GM23338 (cell line): ENCODE data around the gene CCDC102A. TPM values are rescaled to one million over a fixed set of nuclear protein-coding genes. Genes with fewer than 3 reads are reported as not detected.

Source experiments
- ATAC-seq: fragments of 200-7000 bp; cut with Tn5 transposase; 3 replicates; pipeline ENCODE4 v1.9.1; 2020
- DNase-seq: peaks from one replicate; pipeline ENCODE4 v3.0.0-alpha.2; 2015; ENCODE audit warnings: low spot score
- H2AFZ ChIP-seq: fragments of 200-600 bp; sonication (generic); 2 replicates; pipeline ENCODE4 v1.8.0; 2016; ENCODE audit warnings: antibody characterized with exemption, mild to moderate bottlenecking, moderate library complexity
- H3F3A ChIP-seq: fragments of 200-600 bp; sonication (generic); replicated peaks from 2 replicates; pipeline ENCODE4 v1.8.0; 2017; ENCODE audit warnings: antibody characterized with exemption, mixed run types, low read depth
- H3K27ac ChIP-seq: fragments of 200-600 bp; sonication (generic); 2 replicates; pipeline ENCODE4 v1.6.1; 2016; ENCODE audit warnings: low read depth
- H3K27me3 ChIP-seq: fragments of 200-600 bp; sonication (generic); 2 replicates; pipeline ENCODE4 v1.8.0; 2016; ENCODE audit warnings: mild to moderate bottlenecking, mixed run types, moderate library complexity; ENCODE audit not compliant: insufficient read depth
- H3K36me3 ChIP-seq: fragments of 200-600 bp; sonication (generic); 2 replicates; pipeline ENCODE4 v1.8.0; 2016; ENCODE audit warnings: mild to moderate bottlenecking; ENCODE audit not compliant: insufficient read depth
- H3K4me1 ChIP-seq: fragments of 200-600 bp; sonication (generic); 2 replicates; pipeline ENCODE4 v1.8.0; 2016; ENCODE audit warnings: mild to moderate bottlenecking, moderate library complexity; ENCODE audit not compliant: insufficient read depth
- H3K4me2 ChIP-seq: fragments of 200-600 bp; sonication (generic); 2 replicates; pipeline ENCODE4 v1.7.1; 2017; ENCODE audit warnings: mixed run types
- H3K4me3 ChIP-seq: fragments of 200-600 bp; sonication (generic); 2 replicates; pipeline ENCODE4 v1.6.1; 2016; ENCODE audit warnings: mixed run types
- H3K79me2 ChIP-seq: fragments of 200-600 bp; sonication (generic); replicated peaks from 2 replicates; pipeline ENCODE4 v1.8.0; 2017; ENCODE audit warnings: mild to moderate bottlenecking; ENCODE audit not compliant: insufficient read depth
- H3K9me2 ChIP-seq: fragments of 200-600 bp; sonication (generic); 2 replicates; pipeline ENCODE4 v1.8.0; 2017; ENCODE audit not compliant: insufficient read depth
- H4K20me1 ChIP-seq: fragments of 200-600 bp; sonication (generic); replicated peaks from 2 replicates; pipeline ENCODE4 v1.8.0; 2017; ENCODE audit warnings: mild to moderate bottlenecking; ENCODE audit not compliant: insufficient read depth
- H3K27ac Mint-ChIP-seq: 2 replicates; pipeline ENCODE4 v1.8.0; 2020; ENCODE audit warnings: inconsistent platforms, mild to moderate bottlenecking, moderate library complexity, mixed read lengths
- H3K27me3 Mint-ChIP-seq: 3 replicates; pipeline ENCODE4 v1.8.0; 2022; ENCODE audit warnings: low read depth, mild to moderate bottlenecking, moderate library complexity, mixed read lengths, inconsistent platforms; ENCODE audit not compliant: insufficient read depth, poor library complexity
- H3K36me3 Mint-ChIP-seq: 3 replicates; pipeline ENCODE4 v1.8.0; 2021; ENCODE audit warnings: low read depth, mild to moderate bottlenecking, inconsistent platforms, moderate library complexity, mixed read lengths
- H3K4me1 Mint-ChIP-seq: 3 replicates; pipeline ENCODE4 v1.8.0; 2020; ENCODE audit warnings: mild to moderate bottlenecking, inconsistent platforms, mixed read lengths
- H3K4me3 Mint-ChIP-seq: 3 replicates; pipeline ENCODE4 v1.8.0; 2021; ENCODE audit warnings: moderate library complexity, mild to moderate bottlenecking, inconsistent platforms, mixed read lengths
- H3K9me3 Mint-ChIP-seq: 3 replicates; pipeline ENCODE4 v1.8.0; 2020; ENCODE audit warnings: moderate library complexity, mild to moderate bottlenecking, inconsistent platforms, mixed read lengths
- CREB1 ChIP-seq: fragments of 250-450 bp; sonication (Bioruptor Pico); IDR thresholded peaks from 2 replicates; pipeline ENCODE4 v1.5.0; 2020; ENCODE audit warnings: low read depth, mild to moderate bottlenecking, moderate library complexity
- EZH2 ChIP-seq: fragments of 200-600 bp; sonication (generic); IDR thresholded peaks from one replicate; pipeline ENCODE4 v1.8.0; 2017; ENCODE audit warnings: antibody characterized with exemption, mild to moderate bottlenecking, low read depth; ENCODE audit not compliant: unreplicated experiment
- EZH2phosphoT487 ChIP-seq: fragments of 200-600 bp; sonication (generic); IDR thresholded peaks from one replicate; pipeline ENCODE4 v1.8.1; 2018; ENCODE audit warnings: antibody characterized with exemption; ENCODE audit not compliant: unreplicated experiment
- JUNB ChIP-seq: IDR thresholded peaks from one replicate; pipeline ENCODE4 v1.6.1; 2016; ENCODE audit warnings: antibody characterized with exemption; ENCODE audit not compliant: unreplicated experiment
- POLR2AphosphoS5 ChIP-seq: IDR thresholded peaks from 2 replicates; pipeline ENCODE4 v1.6.1; 2016; ENCODE audit warnings: antibody characterized with exemption, low read depth
- ZNF114 ChIP-seq: fragments of 250-450 bp; sonication (Bioruptor Pico); IDR thresholded peaks from 2 replicates; pipeline ENCODE4 v1.5.0; 2020; ENCODE audit warnings: mild to moderate bottlenecking, moderate library complexity
- ZNF331 ChIP-seq: fragments of 250-450 bp; sonication (Bioruptor Pico); IDR thresholded peaks from 2 replicates; pipeline ENCODE4 v1.5.0; 2020; ENCODE audit warnings: low read depth, mild to moderate bottlenecking, moderate library complexity
- polyA plus RNA-seq: library from polyadenylated mRNA; unstranded; fragments of >200 nt; fragmentation: Nextera tagmentation; extraction: Ambion mirVana; gene quantifications from 2 replicates; pipeline ENCODE4 v1.2.1, GENCODE V29; 2016
- total RNA-seq: library from RNA; depleted of rRNA; stranded (reverse); fragments of >200 nt; shearing (Covaris generic); gene quantifications from 2 replicates; pipeline ENCODE4 v1.2.3, GENCODE V29; 2014
- TF ChIP-seq, protein P1 (sequence below), 2 experiments: fragments of 200-600 bp in 1 of 2; sonication (generic) in 1 of 2; conservative IDR thresholded peaks; 2 replicates each; pipeline versions ENCODE4 v1.5.1 to v1.6.1; 2016 to 2017; ENCODE audit warnings: antibody characterized with exemption in 2 of 2, low read depth in 2 of 2, mild to moderate bottlenecking in 2 of 2, moderate library complexity in 1 of 2
- TF ChIP-seq, protein P2 (sequence below): IDR thresholded peaks from 2 replicates; pipeline ENCODE4 v1.6.1; 2016; ENCODE audit warnings: antibody characterized with exemption
- TF ChIP-seq, protein P3 (sequence below): IDR thresholded peaks from one replicate; pipeline ENCODE4 v1.6.1; 2018; ENCODE audit warnings: antibody characterized with exemption; ENCODE audit not compliant: unreplicated experiment
- TF ChIP-seq, protein P4 (sequence below): fragments of 250-450 bp; sonication (Bioruptor Pico); IDR thresholded peaks from 2 replicates; pipeline ENCODE4 v1.5.0; 2020; ENCODE audit warnings: mild to moderate bottlenecking, moderate library complexity

CCDC102A gene
- total and polyA plus RNA-seq, 2 experiments from 2014 or later, result 2.0 to 5.2 TPM

DNA sequence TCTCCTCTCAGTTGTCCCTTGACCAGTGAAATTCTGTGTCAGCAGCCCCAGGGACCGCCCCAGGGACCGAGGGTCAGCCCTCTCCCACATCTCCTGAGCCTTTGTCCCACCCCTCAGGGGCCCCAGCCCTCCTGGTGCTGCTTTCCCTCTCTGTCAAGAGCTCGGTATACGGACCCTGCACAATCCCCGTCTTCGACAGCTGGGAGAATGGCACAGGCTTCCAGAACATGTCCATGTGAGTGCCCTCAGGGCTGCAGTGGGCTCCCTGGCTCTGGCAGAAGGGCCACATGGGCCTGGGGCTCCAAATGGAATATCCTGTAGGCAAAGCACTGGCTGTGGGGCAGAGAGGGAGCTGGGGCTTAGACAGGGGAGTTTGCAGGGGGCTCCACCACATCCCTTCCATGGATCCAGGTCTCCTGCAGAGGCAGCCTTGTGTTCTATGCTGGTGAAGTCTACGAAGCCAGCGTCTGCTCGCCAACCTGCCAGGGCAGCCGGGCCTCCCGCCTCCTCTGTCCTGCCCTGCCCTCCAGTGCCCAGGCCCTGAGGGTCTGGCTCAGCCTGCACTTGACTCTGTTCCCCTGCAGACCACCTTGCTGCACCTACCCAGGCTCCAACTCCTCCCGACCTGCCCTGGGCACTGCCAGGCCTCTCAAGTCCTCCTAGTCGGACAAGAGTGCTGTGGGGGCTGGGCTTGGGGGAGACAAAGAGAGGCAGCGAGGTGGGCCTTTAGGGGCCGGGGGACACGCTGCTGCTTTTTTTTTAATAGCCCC is 34.1 kb upstream of the CCDC102A start (continued):
- TF ChIP-seq ZNF331 (CRISPR knock-in tag) (no peak), ZNF114 (no peak), CREB1 (no peak)
- TF ChIP-seq, protein P1, sequence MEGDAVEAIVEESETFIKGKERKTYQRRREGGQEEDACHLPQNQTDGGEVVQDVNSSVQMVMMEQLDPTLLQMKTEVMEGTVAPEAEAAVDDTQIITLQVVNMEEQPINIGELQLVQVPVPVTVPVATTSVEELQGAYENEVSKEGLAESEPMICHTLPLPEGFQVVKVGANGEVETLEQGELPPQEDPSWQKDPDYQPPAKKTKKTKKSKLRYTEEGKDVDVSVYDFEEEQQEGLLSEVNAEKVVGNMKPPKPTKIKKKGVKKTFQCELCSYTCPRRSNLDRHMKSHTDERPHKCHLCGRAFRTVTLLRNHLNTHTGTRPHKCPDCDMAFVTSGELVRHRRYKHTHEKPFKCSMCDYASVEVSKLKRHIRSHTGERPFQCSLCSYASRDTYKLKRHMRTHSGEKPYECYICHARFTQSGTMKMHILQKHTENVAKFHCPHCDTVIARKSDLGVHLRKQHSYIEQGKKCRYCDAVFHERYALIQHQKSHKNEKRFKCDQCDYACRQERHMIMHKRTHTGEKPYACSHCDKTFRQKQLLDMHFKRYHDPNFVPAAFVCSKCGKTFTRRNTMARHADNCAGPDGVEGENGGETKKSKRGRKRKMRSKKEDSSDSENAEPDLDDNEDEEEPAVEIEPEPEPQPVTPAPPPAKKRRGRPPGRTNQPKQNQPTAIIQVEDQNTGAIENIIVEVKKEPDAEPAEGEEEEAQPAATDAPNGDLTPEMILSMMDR (conservative IDR thresholded peaks at IDR 0.05; ENCODE audit: low read depth in 2 of 2), result no peak
- TF ChIP-seq, protein P2, sequence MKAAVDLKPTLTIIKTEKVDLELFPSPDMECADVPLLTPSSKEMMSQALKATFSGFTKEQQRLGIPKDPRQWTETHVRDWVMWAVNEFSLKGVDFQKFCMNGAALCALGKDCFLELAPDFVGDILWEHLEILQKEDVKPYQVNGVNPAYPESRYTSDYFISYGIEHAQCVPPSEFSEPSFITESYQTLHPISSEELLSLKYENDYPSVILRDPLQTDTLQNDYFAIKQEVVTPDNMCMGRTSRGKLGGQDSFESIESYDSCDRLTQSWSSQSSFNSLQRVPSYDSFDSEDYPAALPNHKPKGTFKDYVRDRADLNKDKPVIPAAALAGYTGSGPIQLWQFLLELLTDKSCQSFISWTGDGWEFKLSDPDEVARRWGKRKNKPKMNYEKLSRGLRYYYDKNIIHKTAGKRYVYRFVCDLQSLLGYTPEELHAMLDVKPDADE, result no peak
- TF ChIP-seq, protein P3, sequence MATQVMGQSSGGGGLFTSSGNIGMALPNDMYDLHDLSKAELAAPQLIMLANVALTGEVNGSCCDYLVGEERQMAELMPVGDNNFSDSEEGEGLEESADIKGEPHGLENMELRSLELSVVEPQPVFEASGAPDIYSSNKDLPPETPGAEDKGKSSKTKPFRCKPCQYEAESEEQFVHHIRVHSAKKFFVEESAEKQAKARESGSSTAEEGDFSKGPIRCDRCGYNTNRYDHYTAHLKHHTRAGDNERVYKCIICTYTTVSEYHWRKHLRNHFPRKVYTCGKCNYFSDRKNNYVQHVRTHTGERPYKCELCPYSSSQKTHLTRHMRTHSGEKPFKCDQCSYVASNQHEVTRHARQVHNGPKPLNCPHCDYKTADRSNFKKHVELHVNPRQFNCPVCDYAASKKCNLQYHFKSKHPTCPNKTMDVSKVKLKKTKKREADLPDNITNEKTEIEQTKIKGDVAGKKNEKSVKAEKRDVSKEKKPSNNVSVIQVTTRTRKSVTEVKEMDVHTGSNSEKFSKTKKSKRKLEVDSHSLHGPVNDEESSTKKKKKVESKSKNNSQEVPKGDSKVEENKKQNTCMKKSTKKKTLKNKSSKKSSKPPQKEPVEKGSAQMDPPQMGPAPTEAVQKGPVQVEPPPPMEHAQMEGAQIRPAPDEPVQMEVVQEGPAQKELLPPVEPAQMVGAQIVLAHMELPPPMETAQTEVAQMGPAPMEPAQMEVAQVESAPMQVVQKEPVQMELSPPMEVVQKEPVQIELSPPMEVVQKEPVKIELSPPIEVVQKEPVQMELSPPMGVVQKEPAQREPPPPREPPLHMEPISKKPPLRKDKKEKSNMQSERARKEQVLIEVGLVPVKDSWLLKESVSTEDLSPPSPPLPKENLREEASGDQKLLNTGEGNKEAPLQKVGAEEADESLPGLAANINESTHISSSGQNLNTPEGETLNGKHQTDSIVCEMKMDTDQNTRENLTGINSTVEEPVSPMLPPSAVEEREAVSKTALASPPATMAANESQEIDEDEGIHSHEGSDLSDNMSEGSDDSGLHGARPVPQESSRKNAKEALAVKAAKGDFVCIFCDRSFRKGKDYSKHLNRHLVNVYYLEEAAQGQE, result no peak

DNA sequence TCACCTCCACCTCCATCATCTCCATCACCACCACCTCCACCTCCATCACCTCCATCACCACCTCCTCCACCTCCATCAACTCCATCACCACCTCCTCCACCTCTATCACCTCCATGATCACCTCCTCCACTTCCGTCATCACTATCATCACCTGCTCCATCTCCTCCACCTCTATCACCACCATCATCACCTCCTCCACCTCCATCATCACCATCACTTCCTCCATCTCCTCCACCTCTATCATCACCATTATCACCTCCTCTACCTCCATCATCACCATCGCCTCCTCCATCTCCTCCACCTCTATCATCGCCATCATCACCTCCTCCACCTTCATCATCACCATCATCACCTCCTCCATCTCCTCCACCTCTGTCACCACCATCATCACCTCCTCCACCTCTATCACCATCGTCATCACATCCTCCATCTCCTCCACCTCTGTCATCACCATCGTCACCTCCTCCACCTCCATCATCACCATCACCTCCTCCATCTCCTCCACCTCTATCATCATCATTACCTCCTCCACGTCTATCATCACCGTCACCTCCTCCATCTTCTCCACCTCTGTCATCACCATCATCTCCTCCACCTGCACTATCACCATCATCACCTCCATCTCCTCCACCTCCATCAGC is 33.1 kb upstream of the CCDC102A start:
- H3K79me2 ChIP-seq, result no peaks in the 10 kb centered on the region
- no peak for ATAC-seq
- H3K27me3 Mint-ChIP-seq, result peaks cover 22% of the 10 kb centered on the region
- no peaks in the 10 kb centered on the region for H3K27me3 ChIP-seq
- H3F3A ChIP-seq, result no peaks in the 10 kb centered on the region
- no peak overlapping the region for H2AFZ ChIP-seq
- H3K4me3 ChIP-seq, result no peak overlapping the region
- H3K27ac ChIP-seq, result no peak overlapping the region
- DNase-seq, result no peak
- H3K27ac Mint-ChIP-seq, result no peak overlapping the region
- H3K4me1 Mint-ChIP-seq, result no peaks in the 10 kb centered on the region; the same call in 2 of the 3 replicates
- no peaks in the 10 kb centered on the region for H4K20me1 ChIP-seq
- H3K36me3 ChIP-seq, result no peaks in the 10 kb centered on the region
- H3K36me3 Mint-ChIP-seq, result peaks cover 40% of the 10 kb centered on the region
- H3K9me3 Mint-ChIP-seq, result peaks cover 19% of the 10 kb centered on the region
- H3K4me1 ChIP-seq, result no peaks in the 10 kb centered on the region
- H3K4me2 ChIP-seq, result no peak overlapping the region
- H3K4me3 Mint-ChIP-seq, result no peak overlapping the region; the same call in 2 of the 3 replicates
- no peaks in the 10 kb centered on the region for H3K9me2 ChIP-seq
- TF ChIP-seq EZH2 (no peak), ZNF114 (no peak), EZH2phosphoT487 (no peak), POLR2AphosphoS5 (no peak), JUNB (no peak)
- TF ChIP-seq, protein P4, sequence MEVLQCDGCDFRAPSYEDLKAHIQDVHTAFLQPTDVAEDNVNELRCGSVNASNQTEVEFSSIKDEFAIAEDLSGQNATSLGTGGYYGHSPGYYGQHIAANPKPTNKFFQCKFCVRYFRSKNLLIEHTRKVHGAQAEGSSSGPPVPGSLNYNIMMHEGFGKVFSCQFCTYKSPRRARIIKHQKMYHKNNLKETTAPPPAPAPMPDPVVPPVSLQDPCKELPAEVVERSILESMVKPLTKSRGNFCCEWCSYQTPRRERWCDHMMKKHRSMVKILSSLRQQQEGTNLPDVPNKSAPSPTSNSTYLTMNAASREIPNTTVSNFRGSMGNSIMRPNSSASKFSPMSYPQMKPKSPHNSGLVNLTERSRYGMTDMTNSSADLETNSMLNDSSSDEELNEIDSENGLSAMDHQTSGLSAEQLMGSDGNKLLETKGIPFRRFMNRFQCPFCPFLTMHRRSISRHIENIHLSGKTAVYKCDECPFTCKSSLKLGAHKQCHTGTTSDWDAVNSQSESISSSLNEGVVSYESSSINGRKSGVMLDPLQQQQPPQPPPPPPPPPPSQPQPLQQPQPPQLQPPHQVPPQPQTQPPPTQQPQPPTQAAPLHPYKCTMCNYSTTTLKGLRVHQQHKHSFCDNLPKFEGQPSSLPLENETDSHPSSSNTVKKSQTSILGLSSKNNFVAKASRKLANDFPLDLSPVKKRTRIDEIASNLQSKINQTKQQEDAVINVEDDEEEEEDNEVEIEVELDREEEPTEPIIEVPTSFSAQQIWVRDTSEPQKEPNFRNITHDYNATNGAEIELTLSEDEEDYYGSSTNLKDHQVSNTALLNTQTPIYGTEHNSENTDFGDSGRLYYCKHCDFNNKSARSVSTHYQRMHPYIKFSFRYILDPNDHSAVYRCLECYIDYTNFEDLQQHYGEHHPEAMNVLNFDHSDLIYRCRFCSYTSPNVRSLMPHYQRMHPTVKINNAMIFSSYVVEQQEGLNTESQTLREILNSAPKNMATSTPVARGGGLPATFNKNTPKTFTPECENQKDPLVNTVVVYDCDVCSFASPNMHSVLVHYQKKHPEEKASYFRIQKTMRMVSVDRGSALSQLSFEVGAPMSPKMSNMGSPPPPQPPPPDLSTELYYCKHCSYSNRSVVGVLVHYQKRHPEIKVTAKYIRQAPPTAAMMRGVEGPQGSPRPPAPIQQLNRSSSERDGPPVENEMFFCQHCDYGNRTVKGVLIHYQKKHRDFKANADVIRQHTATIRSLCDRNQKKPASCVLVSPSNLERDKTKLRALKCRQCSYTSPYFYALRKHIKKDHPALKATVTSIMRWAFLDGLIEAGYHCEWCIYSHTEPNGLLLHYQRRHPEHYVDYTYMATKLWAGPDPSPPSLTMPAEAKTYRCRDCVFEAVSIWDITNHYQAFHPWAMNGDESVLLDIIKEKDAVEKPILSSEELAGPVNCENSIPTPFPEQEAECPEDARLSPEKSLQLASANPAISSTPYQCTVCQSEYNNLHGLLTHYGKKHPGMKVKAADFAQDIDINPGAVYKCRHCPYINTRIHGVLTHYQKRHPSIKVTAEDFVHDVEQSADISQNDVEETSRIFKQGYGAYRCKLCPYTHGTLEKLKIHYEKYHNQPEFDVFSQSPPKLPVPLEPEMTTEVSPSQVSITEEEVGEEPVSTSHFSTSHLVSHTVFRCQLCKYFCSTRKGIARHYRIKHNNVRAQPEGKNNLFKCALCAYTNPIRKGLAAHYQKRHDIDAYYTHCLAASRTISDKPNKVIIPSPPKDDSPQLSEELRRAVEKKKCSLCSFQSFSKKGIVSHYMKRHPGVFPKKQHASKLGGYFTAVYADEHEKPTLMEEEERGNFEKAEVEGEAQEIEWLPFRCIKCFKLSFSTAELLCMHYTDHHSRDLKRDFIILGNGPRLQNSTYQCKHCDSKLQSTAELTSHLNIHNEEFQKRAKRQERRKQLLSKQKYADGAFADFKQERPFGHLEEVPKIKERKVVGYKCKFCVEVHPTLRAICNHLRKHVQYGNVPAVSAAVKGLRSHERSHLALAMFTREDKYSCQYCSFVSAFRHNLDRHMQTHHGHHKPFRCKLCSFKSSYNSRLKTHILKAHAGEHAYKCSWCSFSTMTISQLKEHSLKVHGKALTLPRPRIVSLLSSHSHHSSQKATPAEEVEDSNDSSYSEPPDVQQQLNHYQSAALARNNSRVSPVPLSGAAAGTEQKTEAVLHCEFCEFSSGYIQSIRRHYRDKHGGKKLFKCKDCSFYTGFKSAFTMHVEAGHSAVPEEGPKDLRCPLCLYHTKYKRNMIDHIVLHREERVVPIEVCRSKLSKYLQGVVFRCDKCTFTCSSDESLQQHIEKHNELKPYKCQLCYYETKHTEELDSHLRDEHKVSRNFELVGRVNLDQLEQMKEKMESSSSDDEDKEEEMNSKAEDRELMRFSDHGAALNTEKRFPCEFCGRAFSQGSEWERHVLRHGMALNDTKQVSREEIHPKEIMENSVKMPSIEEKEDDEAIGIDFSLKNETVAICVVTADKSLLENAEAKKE (CRISPR knock-in tag), result no peak
